GM12891 (cell line): ENCODE data around the gene FBP1.

ENCODE experiments used
- PAX5 ChIP-seq: IDR thresholded peaks from 2 replicates; pipeline ENCODE4 v1.6.1; 2011; ENCODE audit warnings: low read length, moderate library complexity, mild to moderate bottlenecking; ENCODE audit not compliant: insufficient read depth, severe bottlenecking
- POLR2A ChIP-seq: IDR thresholded peaks from 2 replicates; pipeline ENCODE4 v1.6.1; 2011; ENCODE audit warnings: low read depth, low read length, control low read depth
- POLR2AphosphoS5 ChIP-seq: IDR thresholded peaks from 2 replicates; pipeline ENCODE4 v1.6.1; 2011; ENCODE audit warnings: low read depth, low read length, control low read depth
- POU2F2 ChIP-seq: IDR thresholded peaks from 2 replicates; pipeline ENCODE4 v1.6.1; 2011; ENCODE audit warnings: low read depth, mild to moderate bottlenecking, control low read depth, low read length, moderate library complexity
- SPI1 ChIP-seq: IDR thresholded peaks from 2 replicates; pipeline ENCODE4 v1.6.1; 2011; ENCODE audit warnings: low read depth, low read length, control low read depth
- TAF1 ChIP-seq: IDR thresholded peaks from 2 replicates; pipeline ENCODE4 v1.6.1; 2011; ENCODE audit warnings: low read depth, low read length, control low read depth

- TF ChIP-seq POLR2A, result no peak
- TF ChIP-seq POLR2AphosphoS5, result no peak
- no peak for TF ChIP-seq TAF1
- TF ChIP-seq SPI1, result no peak
- TF ChIP-seq PAX5, result no peak
- no peak for TF ChIP-seq POU2F2
Observed at GRCh38 chr9:94602666-94603065, 36.7 kb downstream of the FBP1 start.
